Measurements from ENCODE around the gene SH2D6. TPM values are rescaled to one million over a fixed set of nuclear protein-coding genes. Genes with fewer than 3 reads are reported as not detected.

SH2D6 gene
- total and polyA plus RNA-seq, 10 donors, result 0.20 to 0.94 TPM; not detected in 8

- Histone ChIP-seq H3K4me1 (peaks cover 10 to 81% (median 45%) of the 10 kb centered on the region in 6 donors), H3K9me3 (no peaks in the 10 kb centered on the region), H3K27ac (no peak overlapping the region), H3K36me3 (no peaks in the 10 kb centered on the region), H3K4me3 (no peak overlapping the region), H3K27me3 (replicated peaks in 1 of 7) (peaks cover 0 to 19% (median 6%) of the 10 kb centered on the region in 7 donors)
- intact Hi-C loops (cut with DNase I; ENCODE audit: low total_unique reads), result no loop called here
- TF ChIP-seq CTCF (IDR thresholded peaks at IDR 0.05 in 8 of 11, conservative IDR thresholded peaks at IDR 0.05 in 3 of 11) (no peak), POLR2AphosphoS5 (IDR thresholded peaks at IDR 0.05) (no peak), POLR2A (IDR thresholded peaks at IDR 0.05) (no peak)
- DNase-seq, result no peak
- WGBS, 5 donors, result 83 to 88% (median 85%) methylated on average over 7 of the region's 7 CpGs
Observed at GRCh38 chr2:85414761-85415553, 3.6 kb upstream of the SH2D6 start.

GRCh38 chr2:85415980-85416650 lies 2.4 kb upstream of the SH2D6 start:
- TF ChIP-seq POLR2A (IDR thresholded peaks at IDR 0.05) (no peak), POLR2AphosphoS5 (IDR thresholded peaks at IDR 0.05) (no peak), CTCF (IDR thresholded peaks at IDR 0.05 in 8 of 11, conservative IDR thresholded peaks at IDR 0.05 in 3 of 11) (no peak)
- WGBS, 5 donors, result 57 to 85% (median 69%) methylated on average over 12 of the region's 12 CpGs
- H3K27ac ChIP-seq, result no peak overlapping the region

GRCh38 chr2:85419009-85419675 lies 628 bp downstream of the SH2D6 start:
- Histone ChIP-seq H3K4me1 (peaks cover 21 to 67% (median 36%) of the 10 kb centered on the region in 6 donors), H3K4me3 (peak overlapping the region; percentile 55 to 88 (median 64)), H3K27me3 (replicated peaks in 1 of 7) (peaks cover 0 to 4% (median 0%) of the 10 kb centered on the region in 7 donors), H3K9me3 (no peaks in the 10 kb centered on the region), H3K36me3 (no peaks in the 10 kb centered on the region), H3K27ac (peak overlapping the region; percentile 90 to 99 (median 95))
- intact Hi-C loops (cut with DNase I; ENCODE audit: low total_unique reads), result no loop called here
- TF ChIP-seq POLR2AphosphoS5 (IDR thresholded peaks at IDR 0.05) (no peak), CTCF (IDR thresholded peaks at IDR 0.05 in 8 of 11, conservative IDR thresholded peaks at IDR 0.05 in 3 of 11) (no peak), POLR2A (IDR thresholded peaks at IDR 0.05) (no peak)
- DNase-seq, result no peak
- 62 to 70% (median 66%) methylated on average over 4 to 17 of the region's 17 CpGs for WGBS, 5 donors

More at GRCh38 chr2:85415980-85416650, 2.4 kb upstream of the SH2D6 start:
- H3K4me1 ChIP-seq, result peaks cover 20 to 81% (median 47%) of the 10 kb centered on the region in 6 donors
- intact Hi-C loops (cut with DNase I; ENCODE audit: low total_unique reads), result no loop called here
- H3K9me3 ChIP-seq, result no peaks in the 10 kb centered on the region
- peaks cover 0 to 19% (median 6%) of the 10 kb centered on the region in 7 donors for H3K27me3 ChIP-seq (replicated peaks in 1 of 7)
- no peaks in the 10 kb centered on the region for H3K36me3 ChIP-seq
- no peak overlapping the region for H3K4me3 ChIP-seq
- no peak for DNase-seq
